Measurements from ENCODE around the gene PCNX4. TPM values are rescaled to one million over a fixed set of nuclear protein-coding genes. Genes with fewer than 3 reads are reported as not detected.

PCNX4 gene
- total RNA-seq, 1 experiment from 2014 or later = 117 TPM

DNA sequence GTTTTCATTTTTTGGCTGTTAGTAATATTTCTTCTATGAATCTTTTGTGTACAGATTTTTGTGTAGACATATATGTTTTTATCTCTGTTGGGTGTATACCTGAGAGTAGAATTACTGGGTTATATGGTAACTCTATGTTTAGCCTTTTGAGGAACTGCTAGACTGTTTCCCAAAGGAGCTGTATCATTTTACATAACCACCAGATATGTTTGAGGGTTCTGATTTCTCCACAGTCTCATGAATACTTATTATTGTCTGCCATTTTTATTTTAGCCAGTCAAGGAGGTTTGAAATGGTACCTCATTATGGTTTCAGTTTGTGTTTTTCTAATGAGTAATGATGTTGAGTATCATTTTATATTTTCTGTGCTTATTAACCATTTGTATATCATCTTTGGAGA lies 1.9 kb downstream of the PCNX4 start:
- Histone ChIP-seq H3K9me3 (ENCODE audit: low read length) (no peaks in the 10 kb centered on the region), H3K4me1 (ENCODE audit: insufficient read depth, low read length) (peaks cover 42% of the 10 kb centered on the region), H3K79me2 (ENCODE audit: low read length) (peaks cover 64% of the 10 kb centered on the region), H2AFZ (ENCODE audit: low read length) (no peak overlapping the region), H3K4me2 (ENCODE audit: low read length) (peak overlapping the region; percentile 85), H3K4me3 (ENCODE audit: low read length) (peak overlapping the region; percentile 76), H3K27ac (ENCODE audit: low read length) (no peak overlapping the region), H3K36me3 (ENCODE audit: low read depth, low read length) (peaks cover 14% of the 10 kb centered on the region), H3K9me2 (replicated peaks; ENCODE audit: low read length) (no peaks in the 10 kb centered on the region), H3K9ac (ENCODE audit: low read length) (peak overlapping the region; percentile 86), H3K27me3 (ENCODE audit: low read length) (no peaks in the 10 kb centered on the region), H3F3A (ENCODE audit: low read length, unreplicated experiment) (no peaks in the 10 kb centered on the region), H4K20me1 (ENCODE audit: low read length) (peaks cover 17% of the 10 kb centered on the region)
- intact Hi-C loops (cut with micrococcal nuclease) = no loop called here
- ChIA-PET CTCF (no interaction called here), POLR2A (ENCODE audit: unreplicated experiment) (interaction anchor here (1.0 to 1.1 kb wide), 2 partner anchors 58 to 86 kb away, joined by 5 to 6 read pairs; no protein-coding TSS in a partner anchor)
- ATAC-seq (no peak), DNase-seq (peak; percentile 30)
- BruUV-seq (replicated peaks) = no TSS peak
- TF ChIP-seq EZH2phosphoT487 (IDR thresholded peaks at IDR 0.05; ENCODE audit: borderline replicate concordance, low read length) (no peak), EZH2 (IDR thresholded peaks at IDR 0.05; ENCODE audit: low read length, unreplicated experiment) (no peak)
- TF ChIP-seq, protein P1, sequence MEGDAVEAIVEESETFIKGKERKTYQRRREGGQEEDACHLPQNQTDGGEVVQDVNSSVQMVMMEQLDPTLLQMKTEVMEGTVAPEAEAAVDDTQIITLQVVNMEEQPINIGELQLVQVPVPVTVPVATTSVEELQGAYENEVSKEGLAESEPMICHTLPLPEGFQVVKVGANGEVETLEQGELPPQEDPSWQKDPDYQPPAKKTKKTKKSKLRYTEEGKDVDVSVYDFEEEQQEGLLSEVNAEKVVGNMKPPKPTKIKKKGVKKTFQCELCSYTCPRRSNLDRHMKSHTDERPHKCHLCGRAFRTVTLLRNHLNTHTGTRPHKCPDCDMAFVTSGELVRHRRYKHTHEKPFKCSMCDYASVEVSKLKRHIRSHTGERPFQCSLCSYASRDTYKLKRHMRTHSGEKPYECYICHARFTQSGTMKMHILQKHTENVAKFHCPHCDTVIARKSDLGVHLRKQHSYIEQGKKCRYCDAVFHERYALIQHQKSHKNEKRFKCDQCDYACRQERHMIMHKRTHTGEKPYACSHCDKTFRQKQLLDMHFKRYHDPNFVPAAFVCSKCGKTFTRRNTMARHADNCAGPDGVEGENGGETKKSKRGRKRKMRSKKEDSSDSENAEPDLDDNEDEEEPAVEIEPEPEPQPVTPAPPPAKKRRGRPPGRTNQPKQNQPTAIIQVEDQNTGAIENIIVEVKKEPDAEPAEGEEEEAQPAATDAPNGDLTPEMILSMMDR (conservative IDR thresholded peaks at IDR 0.05; ENCODE audit: low read depth, low read length) = no peak

DNA sequence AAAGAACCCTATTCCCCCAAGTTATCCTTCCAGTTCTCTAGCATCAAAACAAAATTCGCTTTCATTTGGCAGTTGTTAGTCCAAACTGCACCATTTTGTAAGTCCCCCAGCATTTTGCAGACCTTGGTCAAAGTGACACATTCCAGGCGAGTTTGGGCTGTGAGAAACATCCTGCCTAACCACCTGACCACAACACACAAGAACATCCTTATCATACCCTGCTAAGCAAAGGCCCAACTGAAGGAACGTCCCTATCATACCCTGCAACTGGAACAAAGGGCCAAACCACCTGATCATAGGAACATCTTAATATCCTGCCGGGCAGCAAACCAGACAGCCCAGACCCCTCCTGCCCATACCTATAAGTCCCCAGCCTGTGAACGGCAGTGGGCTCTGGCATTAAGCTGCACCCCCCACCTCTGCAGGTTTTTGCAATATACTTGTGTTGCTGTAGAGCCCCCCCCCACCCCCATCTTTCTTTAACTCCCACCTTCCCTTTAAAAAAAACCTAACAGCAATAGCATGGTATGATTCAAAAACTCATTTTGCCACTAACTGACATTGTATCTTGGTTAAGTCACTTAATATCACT lies 2.7 kb downstream of the PCNX4 start:
- BruUV-seq (replicated peaks) = no TSS peak
- Histone ChIP-seq H3K4me3 (ENCODE audit: low read length) (peak overlapping the region; percentile 76), H4K20me1 (ENCODE audit: low read length) (peaks cover 17% of the 10 kb centered on the region), H3K4me1 (ENCODE audit: insufficient read depth, low read length) (peaks cover 42% of the 10 kb centered on the region), H3K9me2 (replicated peaks; ENCODE audit: low read length) (no peaks in the 10 kb centered on the region), H3K36me3 (ENCODE audit: low read depth, low read length) (peaks cover 14% of the 10 kb centered on the region), H3K27ac (ENCODE audit: low read length) (no peak overlapping the region), H3K4me2 (ENCODE audit: low read length) (peak overlapping the region; percentile 85), H3K27me3 (ENCODE audit: low read length) (no peaks in the 10 kb centered on the region), H2AFZ (ENCODE audit: low read length) (no peak overlapping the region), H3K9ac (ENCODE audit: low read length) (no peak overlapping the region), H3K79me2 (ENCODE audit: low read length) (peaks cover 71% of the 10 kb centered on the region), H3K9me3 (ENCODE audit: low read length) (no peaks in the 10 kb centered on the region), H3F3A (ENCODE audit: low read length, unreplicated experiment) (no peaks in the 10 kb centered on the region)
- no peak for TF ChIP-seq EZH2phosphoT487 (IDR thresholded peaks at IDR 0.05; ENCODE audit: borderline replicate concordance, low read length)
- TF ChIP-seq EZH2 (IDR thresholded peaks at IDR 0.05; ENCODE audit: low read length, unreplicated experiment) = no peak
- TF ChIP-seq, protein P1 (conservative IDR thresholded peaks at IDR 0.05; ENCODE audit: low read depth, low read length) = no peak
- CTCF ChIA-PET = no interaction called here
- DNase-seq (peak; percentile 87), ATAC-seq (peak; percentile 2; the same call in 1 of the 2 replicates)
- intact Hi-C loops (cut with micrococcal nuclease) = no loop called here
- POLR2A ChIA-PET (ENCODE audit: unreplicated experiment) = no interaction called here

DNA sequence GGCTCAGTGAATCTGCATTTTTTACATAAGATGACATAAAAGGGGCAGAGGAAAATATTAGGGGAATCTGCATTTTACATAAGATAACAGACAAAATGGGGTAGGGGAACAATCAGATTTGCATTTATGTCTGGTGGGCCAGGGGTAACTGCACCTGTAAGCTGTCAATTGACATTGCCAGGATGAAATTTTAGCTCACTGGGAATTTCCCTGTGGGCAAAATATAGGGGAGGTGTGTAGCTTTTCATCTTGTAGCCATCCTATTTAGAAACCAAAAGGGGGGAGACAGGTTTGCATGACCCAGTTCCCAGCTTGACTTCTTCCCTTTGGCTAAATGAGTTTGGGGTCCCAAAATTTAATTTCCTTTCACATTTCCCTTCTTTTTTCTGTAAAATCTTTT lies 3.5 kb downstream of the PCNX4 start:
- Histone ChIP-seq H3K9ac (ENCODE audit: low read length) (no peak overlapping the region), H3K27ac (ENCODE audit: low read length) (no peak overlapping the region), H3K4me2 (ENCODE audit: low read length) (peak overlapping the region; percentile 85), H2AFZ (ENCODE audit: low read length) (no peak overlapping the region), H3K4me1 (ENCODE audit: insufficient read depth, low read length) (peaks cover 42% of the 10 kb centered on the region), H3K9me3 (ENCODE audit: low read length) (no peaks in the 10 kb centered on the region), H4K20me1 (ENCODE audit: low read length) (peaks cover 17% of the 10 kb centered on the region), H3K79me2 (ENCODE audit: low read length) (peaks cover 79% of the 10 kb centered on the region), H3K4me3 (ENCODE audit: low read length) (no peak overlapping the region), H3K27me3 (ENCODE audit: low read length) (no peaks in the 10 kb centered on the region), H3K36me3 (ENCODE audit: low read depth, low read length) (peaks cover 14% of the 10 kb centered on the region), H3F3A (ENCODE audit: low read length, unreplicated experiment) (no peaks in the 10 kb centered on the region), H3K9me2 (replicated peaks; ENCODE audit: low read length) (no peaks in the 10 kb centered on the region)
- no TSS peak for BruUV-seq (replicated peaks)
- no peak for ATAC-seq
- intact Hi-C loops (cut with micrococcal nuclease) = no loop called here
- ChIA-PET CTCF (interaction anchor here (1.0 kb wide), 1 partner anchor 171 kb away, joined by 3 read pairs; no protein-coding TSS in a partner anchor), POLR2A (ENCODE audit: unreplicated experiment) (no interaction called here)
- DNase-seq = no peak
- TF ChIP-seq, protein P1 (conservative IDR thresholded peaks at IDR 0.05; ENCODE audit: low read depth, low read length) = no peak
- TF ChIP-seq EZH2phosphoT487 (IDR thresholded peaks at IDR 0.05; ENCODE audit: borderline replicate concordance, low read length) (no peak), EZH2 (IDR thresholded peaks at IDR 0.05; ENCODE audit: low read length, unreplicated experiment) (no peak)

Data from PC-3 (cell line).